GM19240 (cell line): ENCODE results near the gene FAM81B.

Experiments used
- DNase-seq: peaks from one replicate; pipeline ENCODE4 v3.0.0; 2011; ENCODE audit warnings: low spot score; ENCODE audit not compliant: insufficient read length

FAM81B gene

GRCh38 chr5:95471487-95471886, 80.3 kb downstream of the FAM81B start:
- no peak for DNase-seq

GRCh38 chr5:95471942-95472341, 80.8 kb downstream of the FAM81B start:
- DNase-seq: no peak

GRCh38 chr5:95484421-95484820, 93.3 kb downstream of the FAM81B start:
- no peak for DNase-seq

GRCh38 chr5:95486191-95486590, 95.0 kb downstream of the FAM81B start:
- no peak for DNase-seq

- no peak for DNase-seq
Measured at GRCh38 chr5:95487880-95488279, 96.7 kb downstream of the FAM81B start.
